Epithelial cell of prostate (primary cell): ENCODE data around the gene DHX32.

Experiments used
- DNase-seq: peaks from one replicate; pipeline ENCODE4 v3.0.0-alpha.2; 2011; ENCODE audit warnings: low read depth, low spot score
- H3K27ac ChIP-seq: fragments of 450-650 bp; 2 replicates; pipeline ENCODE4 v1.5.1; 2017; ENCODE audit warnings: mild to moderate bottlenecking

Gene DHX32

GRCh38 chr10:125850766-125851731 lies 30.0 kb downstream of the DHX32 start:
- DNase-seq = no peak
- H3K27ac ChIP-seq = no peak overlapping the region

GRCh38 chr10:125849448-125849847 lies 31.6 kb downstream of the DHX32 start:
- DNase-seq = no peak
- H3K27ac ChIP-seq = no peak overlapping the region

- no peak for DNase-seq
- no peak overlapping the region for H3K27ac ChIP-seq
Measured at GRCh38 chr10:125848857-125849256, 32.2 kb downstream of the DHX32 start.

DNA sequence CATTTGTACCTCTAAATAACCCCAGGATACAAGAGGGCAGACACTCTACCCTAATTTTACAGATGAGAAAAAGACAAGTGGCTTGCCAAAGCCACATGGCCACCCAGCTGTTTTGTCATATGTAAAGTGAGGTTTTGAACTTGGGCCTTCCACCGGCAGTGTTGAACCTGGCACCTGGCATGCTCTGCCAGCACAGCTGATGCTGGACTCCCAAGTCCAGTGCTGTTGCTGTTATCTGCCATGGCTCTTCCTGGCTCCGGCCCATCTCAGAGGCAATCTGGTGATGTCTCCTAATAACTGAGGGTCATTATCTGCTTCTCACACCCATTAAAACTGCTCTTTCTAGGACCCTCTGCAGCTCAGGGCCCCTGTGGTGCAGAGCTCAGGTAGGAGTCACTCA lies 32.7 kb downstream of the DHX32 start:
- DNase-seq = no peak
- no peak overlapping the region for H3K27ac ChIP-seq

GRCh38 chr10:125846894-125847293 lies 34.2 kb downstream of the DHX32 start:
- H3K27ac ChIP-seq = no peak overlapping the region
- DNase-seq = no peak

GRCh38 chr10:125845617-125846016 lies 35.5 kb downstream of the DHX32 start:
- no peak overlapping the region for H3K27ac ChIP-seq
- no peak for DNase-seq

- no peak for DNase-seq
- no peak overlapping the region for H3K27ac ChIP-seq
Measured at GRCh38 chr10:125844751-125845221, 36.3 kb downstream of the DHX32 start.

GRCh38 chr10:125843603-125844329 lies 37.3 kb downstream of the DHX32 start:
- no peak for DNase-seq
- H3K27ac ChIP-seq = no peak overlapping the region

DNA sequence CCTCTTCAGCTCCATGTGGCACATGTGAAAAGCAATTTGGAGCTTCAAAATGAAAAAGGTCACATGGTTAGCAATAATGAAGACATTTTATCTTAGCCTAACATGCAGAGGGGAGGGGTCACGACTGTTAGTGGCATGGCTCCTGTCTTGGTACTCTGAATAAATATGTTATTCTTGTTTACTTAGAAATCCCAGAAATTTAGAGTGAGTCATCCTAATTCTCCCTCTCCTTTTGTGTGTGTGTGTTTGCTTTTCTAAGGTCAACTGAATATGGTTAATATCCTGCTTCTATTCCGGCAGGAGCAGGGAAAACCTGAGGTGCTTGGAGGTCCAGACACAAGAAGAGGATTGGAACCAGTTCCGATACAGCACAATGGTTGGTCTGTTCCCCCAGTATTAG lies 40.1 kb downstream of the DHX32 start:
- DNase-seq = no peak
- no peak overlapping the region for H3K27ac ChIP-seq

GRCh38 chr10:125840406-125840805 lies 40.7 kb downstream of the DHX32 start:
- DNase-seq = no peak

GRCh38 chr10:125838802-125839575 lies 42.1 kb downstream of the DHX32 start:
- no peak for DNase-seq
- no peak overlapping the region for H3K27ac ChIP-seq

More at GRCh38 chr10:125840406-125840805, 40.7 kb downstream of the DHX32 start:
- H3K27ac ChIP-seq = no peak overlapping the region

- H3K27ac ChIP-seq = no peak overlapping the region
- no peak for DNase-seq
Measured at GRCh38 chr10:125836746-125837145, 44.3 kb downstream of the DHX32 start.

DNA sequence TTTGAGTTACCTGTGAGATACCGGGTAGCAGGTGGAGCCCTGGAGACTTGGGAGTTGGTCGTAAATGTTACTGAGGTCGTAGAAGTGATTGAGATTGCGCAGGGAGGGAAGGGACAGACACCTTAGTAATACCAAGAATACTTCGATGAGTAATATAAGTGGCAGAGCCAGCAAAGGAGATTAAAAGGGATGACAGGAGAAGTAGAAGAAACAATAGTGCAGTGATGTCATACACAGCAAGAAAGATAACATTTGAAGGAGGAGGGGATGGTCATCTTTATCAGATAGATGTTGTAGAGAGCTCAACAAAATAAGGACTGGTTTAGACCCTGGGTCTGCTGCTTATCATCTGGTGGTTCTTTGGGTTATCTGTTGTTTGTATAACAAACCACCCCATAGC lies 52.8 kb downstream of the DHX32 start:
- DNase-seq = no peak
- no peak overlapping the region for H3K27ac ChIP-seq

GRCh38 chr10:125827133-125827532 lies 54.0 kb downstream of the DHX32 start:
- DNase-seq = no peak
- no peak overlapping the region for H3K27ac ChIP-seq

DNA sequence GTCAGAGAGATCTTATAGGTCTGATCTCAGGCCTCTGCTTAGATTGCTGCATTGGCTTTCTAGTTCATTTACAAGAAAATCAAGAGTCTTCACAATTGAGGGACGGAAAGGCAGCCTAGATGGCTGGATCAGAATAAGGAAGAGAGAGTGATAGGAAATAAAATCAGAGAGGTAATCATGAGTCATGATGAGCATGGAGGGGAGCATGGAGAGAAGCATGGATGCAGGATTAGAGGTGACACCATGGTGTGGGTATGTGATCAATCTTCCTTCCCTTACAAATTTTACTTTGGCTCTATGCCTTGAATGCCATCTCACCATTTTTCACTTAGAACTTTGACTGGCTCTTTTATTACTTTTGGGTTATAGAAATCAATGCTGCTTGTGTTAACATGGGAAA lies 56.4 kb downstream of the DHX32 start:
- H3K27ac ChIP-seq = peak overlapping the region; percentile 70

DNA sequence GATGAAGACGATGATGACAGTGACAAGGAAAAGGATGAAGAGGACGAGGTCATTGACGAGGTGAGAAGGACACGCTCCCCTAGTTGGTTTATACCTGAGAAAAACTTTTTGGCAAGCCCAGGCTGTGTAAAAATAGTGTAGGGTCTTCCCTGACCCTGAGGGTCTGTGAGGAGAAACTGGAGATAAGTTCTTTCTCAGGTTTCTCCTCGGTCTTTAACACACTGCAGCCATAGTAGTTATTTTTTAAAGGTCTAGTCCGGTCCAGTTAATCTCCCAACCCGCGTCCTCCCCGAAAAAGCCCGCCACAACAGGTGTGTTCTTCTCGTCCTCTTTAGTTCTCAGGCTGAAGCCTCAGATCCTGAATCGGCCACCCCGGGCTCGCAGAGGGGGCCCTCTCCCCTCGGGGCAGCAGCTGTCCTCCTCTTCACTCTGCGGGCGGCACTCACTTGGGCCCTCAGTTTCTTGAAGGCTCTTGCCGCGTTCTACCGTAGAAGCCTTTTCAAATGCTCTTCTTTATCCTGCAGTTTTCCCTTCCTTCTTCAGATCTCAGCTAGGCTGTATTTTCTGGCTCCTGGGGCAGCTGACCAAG lies 57.3 kb downstream of the DHX32 start:
- no peak for DNase-seq
- H3K27ac ChIP-seq = peak overlapping the region; percentile 70

More for the DNA sequence above, 56.4 kb downstream of the DHX32 start:
- peak; percentile 18 for DNase-seq

GRCh38 chr10:125822878-125823662 lies 58.0 kb downstream of the DHX32 start, which contains the start of the genes BCCIP and UROS:
BCCIP (plus strand) TSS chr10:125823546; CDS start chr10:125823558, 12 bp downstream.
UROS (minus strand) TSS chr10:125823258; CDS start chr10:125816499, 6,759 bp downstream.
- DNase-seq = peak; percentile 37
- peak within 1 kb of the TSS; percentile 70 for H3K27ac ChIP-seq

GRCh38 chr10:125820701-125821100 lies 60.4 kb downstream of the DHX32 start:
- H3K27ac ChIP-seq = no peak overlapping the region
- DNase-seq = no peak

DNA sequence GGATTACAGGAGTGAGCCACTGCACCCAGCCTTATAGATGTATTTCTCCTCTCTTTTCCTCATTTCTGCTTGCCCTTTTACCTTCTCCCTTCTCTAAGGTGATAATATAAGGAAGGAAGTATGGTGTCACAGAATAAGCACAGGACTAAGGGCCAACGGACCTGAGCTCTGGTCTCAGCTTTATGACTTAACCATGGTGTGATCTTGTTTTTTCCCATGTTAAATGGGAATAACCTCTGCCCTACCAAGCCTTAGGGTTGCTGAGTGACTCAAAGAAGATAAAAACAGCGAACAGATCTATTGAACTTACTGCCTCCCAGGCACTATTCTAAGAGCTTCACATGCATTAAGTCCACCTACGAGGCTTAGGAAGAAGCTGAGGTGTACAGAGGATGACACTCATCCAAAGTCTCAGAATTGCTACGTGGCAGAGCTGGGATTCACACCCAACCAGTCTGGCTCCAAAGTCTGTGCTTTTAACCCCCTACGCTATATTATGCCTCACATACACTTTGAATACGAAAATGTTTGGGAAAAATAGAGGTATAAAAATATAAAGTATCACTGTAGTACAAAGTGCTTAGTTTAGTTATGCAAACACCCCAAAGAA lies 63.6 kb downstream of the DHX32 start:
- no peak overlapping the region for H3K27ac ChIP-seq
- DNase-seq = no peak
